ENCODE measurements around the gene MZT2B. TPM values are rescaled to one million over a fixed set of nuclear protein-coding genes. Genes with fewer than 3 reads are reported as not detected.
"Not testable (repeated sequence)": the region's sequence is repeated elsewhere in the genome, so short reads cannot be mapped to it uniquely, and the experiment has no call there.

Gene MZT2B
- total and polyA plus RNA-seq, 2 of the 13 experiments (the other 11 are each of a cell fraction or from before 2014, with no cell fraction given) = 253 to 410 TPM

DNA sequence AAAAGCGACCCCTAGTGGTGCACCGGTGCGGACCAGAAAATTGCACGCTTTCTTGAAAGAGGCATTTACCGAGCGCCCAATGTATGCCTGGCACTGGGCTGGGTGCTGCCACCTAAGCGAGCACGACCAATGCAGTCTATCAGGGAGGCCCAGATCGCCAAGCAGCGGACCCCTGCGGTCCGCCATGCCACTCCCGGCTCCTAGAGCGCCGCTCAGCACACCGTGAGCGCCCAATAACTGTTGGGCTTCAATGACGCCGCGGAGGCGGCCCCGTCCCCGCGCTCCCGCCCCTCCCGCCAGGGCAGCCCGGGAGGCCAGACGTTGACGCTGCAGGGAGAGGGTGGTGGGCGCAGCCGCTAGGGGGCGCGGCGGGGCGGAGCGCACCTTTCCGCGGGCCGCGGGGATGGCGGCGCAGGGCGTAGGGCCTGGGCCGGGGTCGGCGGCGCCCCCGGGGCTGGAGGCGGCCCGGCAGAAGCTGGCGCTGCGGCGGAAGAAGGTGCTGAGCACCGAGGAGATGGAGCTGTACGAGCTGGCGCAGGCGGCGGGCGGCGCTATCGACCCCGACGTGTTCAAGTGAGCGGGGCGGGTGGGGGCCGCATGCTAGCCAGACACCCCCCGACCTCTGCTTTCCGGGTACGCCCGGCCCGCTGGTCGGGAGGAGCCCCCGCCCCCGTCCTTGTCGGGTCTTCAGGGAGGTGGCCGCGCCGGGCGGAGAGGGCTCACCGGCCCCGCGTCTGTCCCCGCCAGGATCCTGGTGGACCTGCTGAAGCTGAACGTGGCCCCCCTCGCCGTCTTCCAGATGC, at the start of gene MZT2B (continued):
- TF ChIP-seq, protein P1, sequence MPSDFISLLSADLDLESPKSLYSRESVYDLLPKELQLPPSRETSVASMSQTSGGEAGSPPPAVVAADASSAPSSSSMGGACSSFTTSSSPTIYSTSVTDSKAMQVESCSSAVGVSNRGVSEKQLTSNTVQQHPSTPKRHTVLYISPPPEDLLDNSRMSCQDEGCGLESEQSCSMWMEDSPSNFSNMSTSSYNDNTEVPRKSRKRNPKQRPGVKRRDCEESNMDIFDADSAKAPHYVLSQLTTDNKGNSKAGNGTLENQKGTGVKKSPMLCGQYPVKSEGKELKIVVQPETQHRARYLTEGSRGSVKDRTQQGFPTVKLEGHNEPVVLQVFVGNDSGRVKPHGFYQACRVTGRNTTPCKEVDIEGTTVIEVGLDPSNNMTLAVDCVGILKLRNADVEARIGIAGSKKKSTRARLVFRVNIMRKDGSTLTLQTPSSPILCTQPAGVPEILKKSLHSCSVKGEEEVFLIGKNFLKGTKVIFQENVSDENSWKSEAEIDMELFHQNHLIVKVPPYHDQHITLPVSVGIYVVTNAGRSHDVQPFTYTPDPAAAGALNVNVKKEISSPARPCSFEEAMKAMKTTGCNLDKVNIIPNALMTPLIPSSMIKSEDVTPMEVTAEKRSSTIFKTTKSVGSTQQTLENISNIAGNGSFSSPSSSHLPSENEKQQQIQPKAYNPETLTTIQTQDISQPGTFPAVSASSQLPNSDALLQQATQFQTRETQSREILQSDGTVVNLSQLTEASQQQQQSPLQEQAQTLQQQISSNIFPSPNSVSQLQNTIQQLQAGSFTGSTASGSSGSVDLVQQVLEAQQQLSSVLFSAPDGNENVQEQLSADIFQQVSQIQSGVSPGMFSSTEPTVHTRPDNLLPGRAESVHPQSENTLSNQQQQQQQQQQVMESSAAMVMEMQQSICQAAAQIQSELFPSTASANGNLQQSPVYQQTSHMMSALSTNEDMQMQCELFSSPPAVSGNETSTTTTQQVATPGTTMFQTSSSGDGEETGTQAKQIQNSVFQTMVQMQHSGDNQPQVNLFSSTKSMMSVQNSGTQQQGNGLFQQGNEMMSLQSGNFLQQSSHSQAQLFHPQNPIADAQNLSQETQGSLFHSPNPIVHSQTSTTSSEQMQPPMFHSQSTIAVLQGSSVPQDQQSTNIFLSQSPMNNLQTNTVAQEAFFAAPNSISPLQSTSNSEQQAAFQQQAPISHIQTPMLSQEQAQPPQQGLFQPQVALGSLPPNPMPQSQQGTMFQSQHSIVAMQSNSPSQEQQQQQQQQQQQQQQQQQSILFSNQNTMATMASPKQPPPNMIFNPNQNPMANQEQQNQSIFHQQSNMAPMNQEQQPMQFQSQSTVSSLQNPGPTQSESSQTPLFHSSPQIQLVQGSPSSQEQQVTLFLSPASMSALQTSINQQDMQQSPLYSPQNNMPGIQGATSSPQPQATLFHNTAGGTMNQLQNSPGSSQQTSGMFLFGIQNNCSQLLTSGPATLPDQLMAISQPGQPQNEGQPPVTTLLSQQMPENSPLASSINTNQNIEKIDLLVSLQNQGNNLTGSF (CRISPR knock-in tag; IDR thresholded peaks at IDR 0.05) = peak; percentile 80; the same call in 1 of the 2 replicates
- peak; percentile 23; the same call in 1 of the 2 replicates for TF ChIP-seq SAFB2 (CRISPR knock-in tag; IDR thresholded peaks at IDR 0.05; ENCODE audit: borderline replicate concordance, low read depth)
- TF ChIP-seq ZNF790 (CRISPR knock-in tag; IDR thresholded peaks at IDR 0.05; ENCODE audit: borderline replicate concordance) = 0 out of 2 replicates have a peak, but pooled peaks have one; percentile 19
- TF ChIP-seq, protein P2, sequence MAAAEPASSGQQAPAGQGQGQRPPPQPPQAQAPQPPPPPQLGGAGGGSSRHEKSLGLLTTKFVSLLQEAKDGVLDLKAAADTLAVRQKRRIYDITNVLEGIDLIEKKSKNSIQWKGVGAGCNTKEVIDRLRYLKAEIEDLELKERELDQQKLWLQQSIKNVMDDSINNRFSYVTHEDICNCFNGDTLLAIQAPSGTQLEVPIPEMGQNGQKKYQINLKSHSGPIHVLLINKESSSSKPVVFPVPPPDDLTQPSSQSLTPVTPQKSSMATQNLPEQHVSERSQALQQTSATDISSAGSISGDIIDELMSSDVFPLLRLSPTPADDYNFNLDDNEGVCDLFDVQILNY (CRISPR knock-in tag; conservative IDR thresholded peaks at IDR 0.05) = peak; percentile 72; the same call in 1 of the 2 replicates
- TF ChIP-seq NR2F6 (IDR thresholded peaks at IDR 0.05) = not testable (repeated sequence)
- TF ChIP-seq NR2F6 (CRISPR knock-in tag; IDR thresholded peaks at IDR 0.05) = peak; percentile 61; the same call in 1 of the 2 replicates
- TF ChIP-seq HES4 (CRISPR knock-in tag; IDR thresholded peaks at IDR 0.05; ENCODE audit: borderline replicate concordance) = peak; percentile 77
- peak; percentile 74 for TF ChIP-seq RBFOX2 (IDR thresholded peaks at IDR 0.05; ENCODE audit: low read depth, low read length)
- TF ChIP-seq SALL1 (CRISPR knock-in tag; IDR thresholded peaks at IDR 0.05) = peak; percentile 68; the same call in 1 of the 2 replicates
- TF ChIP-seq ZNF451 (CRISPR knock-in tag; IDR thresholded peaks at IDR 0.05) = peak; percentile 72; the same call in 1 of the 2 replicates
- peak; percentile 11; the same call in 1 of the 2 replicates for TF ChIP-seq ZNF772 (CRISPR knock-in tag; IDR thresholded peaks at IDR 0.05)
- 0 out of 2 replicates have a peak, but pooled peaks have one; percentile 15 for TF ChIP-seq CHD2 (IDR thresholded peaks at IDR 0.05; ENCODE audit: low read depth, low read length)
- peak; percentile 16; the same call in 1 of the 2 replicates for TF ChIP-seq ZNF607 (CRISPR knock-in tag; IDR thresholded peaks at IDR 0.05; ENCODE audit: borderline replicate concordance)
- TF ChIP-seq SNAPC5 (CRISPR knock-in tag; IDR thresholded peaks at IDR 0.05; ENCODE audit: borderline replicate concordance) = 0 out of 2 replicates have a peak, but pooled peaks have one; percentile 70
- peak; percentile 29; the same call in 1 of the 2 replicates for TF ChIP-seq HMG20A (CRISPR knock-in tag; IDR thresholded peaks at IDR 0.05; ENCODE audit: borderline replicate concordance)
- peak; percentile 89; the same call in 1 of the 2 replicates for TF ChIP-seq HOXA9 (CRISPR knock-in tag; IDR thresholded peaks at IDR 0.05; ENCODE audit: borderline replicate concordance)
- peak; percentile 81; the same call in 1 of the 2 replicates for TF ChIP-seq PREB (CRISPR knock-in tag; IDR thresholded peaks at IDR 0.05)
- peak; percentile 27; the same call in 1 of the 2 replicates for TF ChIP-seq ZFP36L1 (CRISPR knock-in tag; IDR thresholded peaks at IDR 0.05)
- TF ChIP-seq MXD4 (CRISPR knock-in tag; IDR thresholded peaks at IDR 0.05) = 0 out of 2 replicates have a peak, but pooled peaks have one; percentile 0

Measured in HepG2 (cell line).